Uterus (tissue), 4 donors: ENCODE measurements around the gene TIGD3. TPM values are rescaled to one million over a fixed set of nuclear protein-coding genes. Genes with fewer than 3 reads are reported as not detected.
"Not testable (repeated sequence)": the region's sequence is repeated elsewhere in the genome, so short reads cannot be mapped to it uniquely, and the experiment has no call there.

Source experiments
- DNase-seq, 2 donors: peaks; one replicate each; pipeline ENCODE4 v3.0.0-alpha.2; 2019 to 2020
- H3K27ac ChIP-seq, 2 donors: fragments of 200-600 bp; sonication (generic); 1 replicate in 1 of 2; 2 replicates in 1 of 2; pipeline ENCODE4 v1.5.1; 2016 to 2018
- H3K27me3 ChIP-seq, 2 donors: fragments of 200-600 bp; sonication (generic); one replicate each; pipeline ENCODE4 v1.5.1; 2018 to 2019; ENCODE audit warnings: control low read depth in 1 of 2
- H3K36me3 ChIP-seq, 2 donors: fragments of 200-600 bp; sonication (generic); one replicate each; pipeline ENCODE4 v1.5.1; 2019; ENCODE audit warnings: control low read depth in 1 of 2
- H3K4me1 ChIP-seq, 2 donors: fragments of 200-600 bp; sonication (generic); one replicate each; pipeline ENCODE4 v1.5.1; 2018 to 2019; ENCODE audit warnings: control low read depth in 1 of 2
- H3K4me3 ChIP-seq, 2 donors: fragments of 200-600 bp; sonication (generic); 1 replicate in 1 of 2; 2 replicates in 1 of 2; pipeline ENCODE4 v1.5.1; 2018 to 2019; ENCODE audit warnings: mild to moderate bottlenecking in 1 of 2
- H3K9me3 ChIP-seq, 2 donors: fragments of 200-600 bp; sonication (generic); one replicate each; pipeline ENCODE4 v1.5.1; 2019; ENCODE audit warnings: control low read depth in 1 of 2
- CTCF ChIP-seq, 4 experiments: fragments of 200-600 bp in 2 of 4; fragments of 450-650 bp in 2 of 4; sonication (generic) in 2 of 4; IDR thresholded peaks; one replicate each; pipeline ENCODE4 v1.5.1; 2016 to 2019; ENCODE audit warnings: antibody characterized with exemption in 4 of 4, mild to moderate bottlenecking in 2 of 4, moderate library complexity in 1 of 4
- POLR2A ChIP-seq, 2 donors: fragments of 450-650 bp; IDR thresholded peaks; one replicate each; pipeline ENCODE4 v1.6.1; 2016; ENCODE audit warnings: antibody characterized with exemption in 2 of 2, mild to moderate bottlenecking in 1 of 2, moderate library complexity in 1 of 2
- intact Hi-C: fragments of 100-400 bp; cut with DNase I; formaldehyde crosslinking; loops from one replicate; pipeline ENCODE4 v1.15.1; 2023; ENCODE audit warnings: low total_unique reads
- total RNA-seq, 4 donors: library from RNA; depleted of rRNA in 3 of 4; stranded (reverse); fragments of >200 nt in 3 of 4; gene quantifications; one replicate each; pipeline versions ENCODE4 v1.1.0 to v1.2.4, GENCODE V29; 2014 to 2023
- donor health status: DM: yes; HTN: yes; CAD: no.

Gene TIGD3
- total RNA-seq, 4 donors from 2014 or later, result under 0.01 to 0.35 TPM; not detected in 2

GRCh38 chr11:65327021-65327420 lies 27.5 kb upstream of the TIGD3 start:
- H3K36me3 ChIP-seq, result no peaks in the 10 kb centered on the region
- no peaks in the 10 kb centered on the region for H3K9me3 ChIP-seq
- H3K4me1 ChIP-seq, result no peaks in the 10 kb centered on the region
- no peak for DNase-seq
- no peak overlapping the region for H3K27ac ChIP-seq
- H3K4me3 ChIP-seq, result no peak overlapping the region
- intact Hi-C loops, result no loop called here
- TF ChIP-seq CTCF (IDR thresholded peaks at IDR 0.05), result no peak
- no peak for TF ChIP-seq POLR2A (IDR thresholded peaks at IDR 0.05)
- H3K27me3 ChIP-seq, result no peaks in the 10 kb centered on the region

- intact Hi-C loops, result no loop called here
- TF ChIP-seq CTCF (IDR thresholded peaks at IDR 0.05) (no peak), POLR2A (IDR thresholded peaks at IDR 0.05) (no peak)
- DNase-seq, result no peak
Observed at GRCh38 chr11:65329478-65329877, 25.1 kb upstream of the TIGD3 start.

GRCh38 chr11:65329944-65330403 lies 24.6 kb upstream of the TIGD3 start:
- peak overlapping the region in 1 of 2 donors; percentile 34 for H3K27ac ChIP-seq
- H3K27me3 ChIP-seq, result no peaks in the 10 kb centered on the region
- no peaks in the 10 kb centered on the region for H3K36me3 ChIP-seq
- no peaks in the 10 kb centered on the region for H3K9me3 ChIP-seq
- peak; percentile 82 to 96 for DNase-seq
- intact Hi-C loops, result no loop called here
- H3K4me1 ChIP-seq, result peaks cover 0 to 1% of the 10 kb centered on the region in 2 donors
- H3K4me3 ChIP-seq, result no peak overlapping the region
- no peak for TF ChIP-seq POLR2A (IDR thresholded peaks at IDR 0.05)
- TF ChIP-seq CTCF (IDR thresholded peaks at IDR 0.05), result peak; percentile 77 to 87 (median 82)

More at GRCh38 chr11:65329478-65329877, 25.1 kb upstream of the TIGD3 start:
- Histone ChIP-seq H3K36me3 (no peaks in the 10 kb centered on the region), H3K4me3 (no peak overlapping the region), H3K27me3 (no peaks in the 10 kb centered on the region), H3K27ac (peak overlapping the region in 1 of 2 donors; percentile 34), H3K9me3 (no peaks in the 10 kb centered on the region), H3K4me1 (no peaks in the 10 kb centered on the region)

- no peaks in the 10 kb centered on the region for H3K36me3 ChIP-seq
- H3K4me1 ChIP-seq, result peaks cover 0 to 6% of the 10 kb centered on the region in 2 donors
- H3K27ac ChIP-seq, result no peak overlapping the region
- intact Hi-C loops, result no loop called here
- H3K9me3 ChIP-seq, result no peaks in the 10 kb centered on the region
- no peak overlapping the region for H3K4me3 ChIP-seq
- H3K27me3 ChIP-seq, result no peaks in the 10 kb centered on the region
- no peak for DNase-seq
- TF ChIP-seq POLR2A (IDR thresholded peaks at IDR 0.05) (no peak), CTCF (IDR thresholded peaks at IDR 0.05) (no peak)
Observed at GRCh38 chr11:65330544-65330943, 24.0 kb upstream of the TIGD3 start.

- H3K27ac ChIP-seq, H3K9me3 ChIP-seq, H3K4me3 ChIP-seq, intact Hi-C loops, DNase-seq, H3K4me1 ChIP-seq, H3K27me3 ChIP-seq, H3K36me3 ChIP-seq: not testable (repeated sequence)
Observed at GRCh38 chr11:65332591-65332990, 22.0 kb upstream of the TIGD3 start.
